OCI-LY7 (cell line): ENCODE measurements around the gene L3MBTL1. TPM values are rescaled to one million over a fixed set of nuclear protein-coding genes. Genes with fewer than 3 reads are reported as not detected.
"Not testable (repeated sequence)": the region's sequence is repeated elsewhere in the genome, so short reads cannot be mapped to it uniquely, and the experiment has no call there.

Experiments used
- BruUV-seq: library from RNA; stranded (reverse); fragments of 400-500 nt; replicated peaks from 2 replicates; lab custom pipeline; 2021; lab: Mats Ljungman, UMichigan
- CTCF ChIA-PET: fragments of 300-600 bp; sonication (Branson Sonifier 250); formaldehyde crosslinking; loops from one replicate; lab custom pipeline; 2022; ENCODE audit warnings: antibody characterized with exemption; ENCODE audit not compliant: unreplicated experiment; lab: Charles Lee
- POLR2A ChIA-PET: fragments of 300-600 bp; sonication (Branson Sonifier 250); formaldehyde crosslinking; loops from one replicate; lab custom pipeline; 2022; ENCODE audit warnings: antibody characterized with exemption; lab: Charles Lee
- DNase-seq: peaks from one replicate; pipeline ENCODE4 v3.0.0-alpha.2; 2015; ENCODE audit warnings: low spot score
- H2AFZ ChIP-seq: fragments of 200-600 bp; sonication (generic), shearing (Covaris generic); 2 replicates; pipeline ENCODE4 v1.6.1; 2014; ENCODE audit warnings: mild to moderate bottlenecking, antibody characterized with exemption, low read length, moderate library complexity
- H3K27ac ChIP-seq: fragments of 200-600 bp; sonication (generic); 2 replicates; pipeline ENCODE4 v1.5.1; 2014; ENCODE audit warnings: mixed run types, low read depth, mild to moderate bottlenecking, moderate library complexity, low read length, inconsistent platforms; ENCODE audit not compliant: poor library complexity, severe bottlenecking
- H3K36me3 ChIP-seq: fragments of 200-600 bp; sonication (generic); 2 replicates; pipeline ENCODE4 v1.6.1; 2014; ENCODE audit warnings: mild to moderate bottlenecking, antibody characterized with exemption, low read length, moderate library complexity, mixed read lengths; ENCODE audit not compliant: insufficient read depth
- H3K4me1 ChIP-seq: fragments of 200-600 bp; sonication (generic); 2 replicates; pipeline ENCODE4 v1.5.1; 2014; ENCODE audit warnings: mild to moderate bottlenecking, low read length; ENCODE audit not compliant: insufficient read depth, poor library complexity, severe bottlenecking
- H3K4me2 ChIP-seq: fragments of 200-600 bp; sonication (generic); 2 replicates; pipeline ENCODE4 v1.6.1; 2014; ENCODE audit warnings: mild to moderate bottlenecking, low read length
- H3K4me3 ChIP-seq: fragments of 200-600 bp; sonication (generic); 2 replicates; pipeline ENCODE4 v1.5.1; 2014; ENCODE audit warnings: mild to moderate bottlenecking, low read depth, low read length; ENCODE audit not compliant: poor library complexity, severe bottlenecking
- H3K79me2 ChIP-seq: fragments of 200-600 bp; sonication (generic); 2 replicates; pipeline ENCODE4 v1.6.1; 2016; ENCODE audit warnings: low read depth, mild to moderate bottlenecking, low read length, moderate library complexity, mixed read lengths; ENCODE audit not compliant: insufficient read depth
- H3K9me2 ChIP-seq: fragments of 200-600 bp; sonication (generic); 2 replicates; pipeline ENCODE4 v1.6.1; 2016; ENCODE audit warnings: mild to moderate bottlenecking, low read length, mixed read lengths; ENCODE audit not compliant: insufficient read depth
- H3K9me3 ChIP-seq: fragments of 200-600 bp; sonication (generic); 2 replicates; pipeline ENCODE4 v1.6.1; 2014; ENCODE audit warnings: mild to moderate bottlenecking, mixed run types, low read length, mixed read lengths
- H4K20me1 ChIP-seq: fragments of 200-600 bp; sonication (generic); 2 replicates; pipeline ENCODE4 v1.6.1; 2014; ENCODE audit warnings: mild to moderate bottlenecking, antibody characterized with exemption, low read length, moderate library complexity, mixed read lengths; ENCODE audit not compliant: insufficient read depth
- CTCF ChIP-seq: fragments of 200-600 bp; sonication (generic); conservative IDR thresholded peaks from 2 replicates; pipeline ENCODE4 v1.5.1; 2014; ENCODE audit warnings: mild to moderate bottlenecking, antibody characterized with exemption, low read length, moderate library complexity, mixed read lengths
- EZH2phosphoT487 ChIP-seq: fragments of 200-600 bp; sonication (generic); IDR thresholded peaks from 2 replicates; pipeline ENCODE4 v1.6.1; 2018; ENCODE audit warnings: low read depth, borderline replicate concordance, mild to moderate bottlenecking, mixed run types, antibody characterized with exemption, low read length, moderate library complexity, mixed read lengths
- intact Hi-C: fragments of 100-400 bp; cut with micrococcal nuclease; formaldehyde crosslinking; loops from one replicate; pipeline ENCODE4 v1.10.0; 2022; ENCODE audit not compliant: unreplicated experiment
- total RNA-seq, 2 experiments: library from RNA; depleted of rRNA in 1 of 2; stranded (reverse); fragments of >200 nt in 1 of 2; shearing (Covaris generic) in 1 of 2; gene quantifications; 2 replicates each; pipeline ENCODE4 v1.2.3, GENCODE V29; 2014 to 2022

Gene L3MBTL1
- total RNA-seq, 2 experiments from 2014 or later, result 22.4 to 27.8 TPM

- H3K9me2 ChIP-seq, result no peaks in the 10 kb centered on the region
- TF ChIP-seq EZH2phosphoT487 (no peak), CTCF (no peak)
- H2AFZ ChIP-seq, result no peak overlapping the region
- H4K20me1 ChIP-seq, result no peaks in the 10 kb centered on the region
- no peaks in the 10 kb centered on the region for H3K9me3 ChIP-seq
- H3K79me2 ChIP-seq, result no peaks in the 10 kb centered on the region
- no peaks in the 10 kb centered on the region for H3K4me1 ChIP-seq
- H3K27ac ChIP-seq, result no peak overlapping the region
- BruUV-seq, result no TSS peak
- POLR2A ChIA-PET, result interaction anchor here (0.6 kb wide), 2 partner anchors 494 to 544 kb away, joined by 4 to 7 read pairs; no protein-coding TSS in a partner anchor
- intact Hi-C loops, result no loop called here
- DNase-seq, result no peak
- H3K4me2 ChIP-seq, result no peak overlapping the region
- no peak overlapping the region for H3K4me3 ChIP-seq
- no peaks in the 10 kb centered on the region for H3K36me3 ChIP-seq
- CTCF ChIA-PET, result no interaction called here
Observed at GRCh38 chr20:43490038-43490437, 17.5 kb upstream of the L3MBTL1 start.

- Histone ChIP-seq H3K4me1 (no peaks in the 10 kb centered on the region), H3K9me2 (no peaks in the 10 kb centered on the region), H3K36me3 (no peaks in the 10 kb centered on the region), H3K4me2 (no peak overlapping the region), H3K9me3 (no peaks in the 10 kb centered on the region), H2AFZ (no peak overlapping the region), H4K20me1 (no peaks in the 10 kb centered on the region), H3K4me3 (no peak overlapping the region), H3K79me2 (no peaks in the 10 kb centered on the region), H3K27ac (no peak overlapping the region)
- POLR2A ChIA-PET, result no interaction called here
- DNase-seq, result no peak
- no TSS peak for BruUV-seq
- TF ChIP-seq CTCF (no peak), EZH2phosphoT487 (no peak)
- intact Hi-C loops, result no loop called here
- CTCF ChIA-PET, result no interaction called here
Observed at GRCh38 chr20:43492101-43492500, 15.4 kb upstream of the L3MBTL1 start.

- intact Hi-C loops, result no loop called here
Observed at GRCh38 chr20:43495388-43495787, 12.1 kb upstream of the L3MBTL1 start.

GRCh38 chr20:43502021-43502420, 5.5 kb upstream of the L3MBTL1 start:
- H3K27ac ChIP-seq, H3K4me1 ChIP-seq, H3K36me3 ChIP-seq, H3K9me3 ChIP-seq, DNase-seq, BruUV-seq, H3K4me3 ChIP-seq, intact Hi-C loops, H2AFZ ChIP-seq, H4K20me1 ChIP-seq, H3K4me2 ChIP-seq, H3K79me2 ChIP-seq, H3K9me2 ChIP-seq, CTCF ChIA-PET: not testable (repeated sequence)
- POLR2A ChIA-PET, result interaction anchor here (0.7 kb wide), 1 partner anchor 15 kb away, joined by 3 read pairs; no protein-coding TSS in a partner anchor

More at GRCh38 chr20:43495388-43495787, 12.1 kb upstream of the L3MBTL1 start:
- Histone ChIP-seq H2AFZ (no peak overlapping the region), H3K9me3 (no peaks in the 10 kb centered on the region), H3K79me2 (no peaks in the 10 kb centered on the region), H4K20me1 (no peaks in the 10 kb centered on the region), H3K4me2 (no peak overlapping the region), H3K4me3 (no peak overlapping the region), H3K4me1 (no peaks in the 10 kb centered on the region), H3K27ac (no peak overlapping the region), H3K36me3 (no peaks in the 10 kb centered on the region), H3K9me2 (no peaks in the 10 kb centered on the region)
- no peak for DNase-seq
- BruUV-seq, result no TSS peak
- ChIA-PET POLR2A (no interaction called here), CTCF (no interaction called here)
- TF ChIP-seq EZH2phosphoT487, result no peak
- TF ChIP-seq CTCF, result no peak
